GM19035 (cell line): ENCODE results near the gene SERPIND1.
"Not testable (repeated sequence)": the region's sequence is repeated elsewhere in the genome, so short reads cannot be mapped to it uniquely, and the experiment has no call there.

Experiments
- ATAC-seq: cut with Tn5 transposase; IDR thresholded peaks from one replicate; pipeline ENCODE4 v1.9.1; 2021; ENCODE audit not compliant: unreplicated experiment

Gene SERPIND1, protein sequence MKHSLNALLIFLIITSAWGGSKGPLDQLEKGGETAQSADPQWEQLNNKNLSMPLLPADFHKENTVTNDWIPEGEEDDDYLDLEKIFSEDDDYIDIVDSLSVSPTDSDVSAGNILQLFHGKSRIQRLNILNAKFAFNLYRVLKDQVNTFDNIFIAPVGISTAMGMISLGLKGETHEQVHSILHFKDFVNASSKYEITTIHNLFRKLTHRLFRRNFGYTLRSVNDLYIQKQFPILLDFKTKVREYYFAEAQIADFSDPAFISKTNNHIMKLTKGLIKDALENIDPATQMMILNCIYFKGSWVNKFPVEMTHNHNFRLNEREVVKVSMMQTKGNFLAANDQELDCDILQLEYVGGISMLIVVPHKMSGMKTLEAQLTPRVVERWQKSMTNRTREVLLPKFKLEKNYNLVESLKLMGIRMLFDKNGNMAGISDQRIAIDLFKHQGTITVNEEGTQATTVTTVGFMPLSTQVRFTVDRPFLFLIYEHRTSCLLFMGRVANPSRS

GRCh38 chr22:20773793-20774212 lies at the start of gene SERPIND1:
TSS of gene SERPIND1 (plus strand) at chr22:20774113. CDS start at chr22:20779313, 5,200 bp downstream.
- no peak for ATAC-seq

- no peak for ATAC-seq
Observed at GRCh38 chr22:20724676-20725454, 49.0 kb upstream of the SERPIND1 start.

DNA sequence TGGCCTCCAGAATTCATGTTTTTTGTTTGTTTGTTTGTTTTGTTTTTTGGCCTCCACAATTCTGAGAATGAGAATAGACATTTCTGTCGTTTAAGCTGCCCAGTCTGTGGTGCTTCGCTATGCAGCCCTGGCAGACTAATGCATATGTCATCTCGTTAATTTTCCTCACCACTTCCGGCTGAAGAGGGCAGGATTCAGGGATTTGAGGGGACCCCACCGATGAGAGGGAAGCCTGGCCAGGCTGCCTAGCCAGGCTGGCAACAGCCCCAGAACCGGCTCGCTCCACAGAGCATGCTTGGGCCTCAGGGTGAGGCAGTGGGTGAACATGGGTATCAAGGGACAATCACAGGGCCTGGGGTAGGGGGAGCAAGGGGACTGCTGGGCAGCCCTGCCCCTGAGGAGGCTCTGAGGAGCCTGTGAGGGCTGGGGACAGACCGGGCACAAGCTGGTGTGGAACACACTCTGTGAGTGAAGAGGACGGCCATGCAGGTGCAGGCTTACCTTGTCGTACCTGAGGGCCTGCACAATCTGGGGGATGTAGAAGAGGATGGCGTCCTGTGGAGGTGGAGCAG lies 47.8 kb upstream of the SERPIND1 start:
- ATAC-seq, result no peak

DNA sequence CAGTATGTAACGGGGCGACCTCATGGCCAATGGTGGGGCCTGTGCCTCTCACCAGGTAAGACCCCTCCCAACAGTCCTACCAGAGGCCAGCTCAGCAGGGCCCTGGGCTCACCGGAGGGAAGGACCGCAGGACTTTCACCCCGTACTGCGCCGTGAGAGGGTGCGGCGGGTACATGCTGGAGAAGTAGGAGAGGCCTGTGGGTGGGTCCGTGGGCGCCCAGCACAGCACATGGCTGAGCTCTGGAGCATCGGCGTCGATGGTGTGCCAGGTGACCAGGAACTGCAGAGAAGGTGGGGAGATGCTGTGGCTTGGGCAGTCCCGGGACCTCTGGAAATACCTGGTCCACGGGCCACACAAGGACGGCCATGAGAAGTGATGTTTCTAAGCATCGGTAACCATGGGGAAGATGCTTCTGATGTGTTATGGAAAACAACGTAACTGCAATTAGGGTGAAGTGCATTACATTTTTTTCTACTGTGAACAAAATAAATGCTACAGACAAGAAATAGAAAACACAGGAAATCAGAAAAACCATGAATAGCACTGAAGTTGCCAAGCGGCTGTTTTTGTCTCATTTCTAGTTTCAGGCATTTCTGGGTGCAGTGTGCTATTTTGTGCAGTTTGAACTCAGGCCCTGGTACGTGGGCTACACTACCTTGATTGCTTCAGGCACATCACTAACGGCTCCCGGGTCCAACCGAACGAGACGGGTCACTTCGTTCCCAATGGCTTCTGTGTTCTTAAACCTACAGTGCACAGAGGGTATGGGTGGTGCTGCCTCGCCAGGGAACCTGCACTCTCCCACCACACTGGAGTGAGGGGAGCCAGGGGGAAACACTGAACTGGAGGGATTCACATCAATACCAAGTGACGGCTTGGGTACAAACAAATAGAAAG lies 46.5 kb upstream of the SERPIND1 start:
- no peak for ATAC-seq

DNA sequence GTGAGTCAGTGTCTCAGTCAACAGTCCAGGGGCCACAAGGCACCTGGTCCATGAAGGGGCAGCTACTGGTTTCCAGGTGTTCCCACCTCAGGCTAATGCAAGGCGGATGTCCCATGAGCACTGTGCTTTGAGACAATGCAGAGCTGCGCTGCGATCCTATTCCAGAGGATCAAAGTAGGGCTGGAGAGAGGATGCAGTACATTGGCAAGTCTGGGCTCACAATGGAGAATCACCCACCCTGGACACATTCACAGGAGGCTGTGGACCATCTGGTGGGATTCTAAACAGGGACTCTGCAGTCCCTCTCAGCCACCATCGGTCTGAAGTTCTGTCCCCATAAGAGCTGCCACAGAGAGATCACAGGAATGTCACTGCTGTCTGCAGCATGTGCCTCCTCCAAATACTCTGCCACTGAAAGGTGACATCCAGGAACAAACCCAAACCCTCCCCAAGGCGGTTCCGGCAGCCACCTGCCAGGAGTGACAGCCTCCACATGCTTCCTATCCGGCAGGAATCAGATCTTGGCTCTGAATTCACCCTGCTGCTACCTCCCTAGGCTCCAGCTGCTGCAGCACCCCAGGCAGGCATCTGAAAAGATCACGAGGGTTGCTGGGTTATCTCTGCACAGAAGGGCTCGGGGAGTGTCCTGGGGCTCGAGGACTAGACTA lies 45.3 kb upstream of the SERPIND1 start:
- ATAC-seq, result no peak

GRCh38 chr22:20729194-20729593 lies 44.7 kb upstream of the SERPIND1 start:
- ATAC-seq, result no peak

- not testable (repeated sequence) for ATAC-seq
Observed at GRCh38 chr22:20732431-20732830, 41.5 kb upstream of the SERPIND1 start.

- ATAC-seq, result not testable (repeated sequence)
Observed at GRCh38 chr22:20735356-20736162, 38.4 kb upstream of the SERPIND1 start.

GRCh38 chr22:20736891-20737290 lies 37.0 kb upstream of the SERPIND1 start:
- ATAC-seq, result not testable (repeated sequence)

DNA sequence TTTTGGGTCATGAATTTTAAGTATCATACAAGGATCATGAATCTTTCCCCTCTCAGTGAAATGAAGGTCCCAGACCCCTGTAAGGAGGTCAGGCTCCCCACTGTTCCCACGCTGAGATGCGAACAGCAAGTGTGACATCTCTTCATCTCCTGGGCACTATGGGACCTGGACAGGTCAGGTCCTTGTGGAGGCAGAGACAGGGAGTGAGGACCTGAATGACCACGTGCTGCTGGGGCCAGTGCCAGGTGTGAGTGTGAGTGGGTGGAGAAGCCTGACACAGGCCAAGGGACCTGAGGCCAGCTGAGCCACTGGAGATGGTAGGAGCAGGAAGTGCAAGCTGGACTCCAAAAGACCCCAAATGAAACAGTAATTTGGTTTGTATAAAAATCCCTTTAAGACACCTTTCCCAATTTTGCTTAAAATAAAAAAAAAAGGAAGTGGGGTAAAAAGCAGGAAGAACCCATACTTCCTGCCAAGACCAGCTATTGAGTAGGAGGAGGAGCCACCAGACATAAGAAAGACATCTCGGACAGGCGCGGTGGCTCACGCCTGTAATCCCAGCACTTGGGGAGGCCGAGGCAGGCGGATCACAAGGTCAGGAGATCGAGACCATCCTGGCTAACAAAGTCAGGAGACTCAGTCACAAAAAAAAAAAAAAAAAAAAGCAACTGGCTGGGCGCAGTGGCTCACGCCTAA lies 35.4 kb upstream of the SERPIND1 start:
- ATAC-seq, result no peak

GRCh38 chr22:20740222-20740951 lies 33.5 kb upstream of the SERPIND1 start:
- ATAC-seq, result no peak

GRCh38 chr22:20741008-20741633 lies 32.8 kb upstream of the SERPIND1 start:
- ATAC-seq, result no peak

DNA sequence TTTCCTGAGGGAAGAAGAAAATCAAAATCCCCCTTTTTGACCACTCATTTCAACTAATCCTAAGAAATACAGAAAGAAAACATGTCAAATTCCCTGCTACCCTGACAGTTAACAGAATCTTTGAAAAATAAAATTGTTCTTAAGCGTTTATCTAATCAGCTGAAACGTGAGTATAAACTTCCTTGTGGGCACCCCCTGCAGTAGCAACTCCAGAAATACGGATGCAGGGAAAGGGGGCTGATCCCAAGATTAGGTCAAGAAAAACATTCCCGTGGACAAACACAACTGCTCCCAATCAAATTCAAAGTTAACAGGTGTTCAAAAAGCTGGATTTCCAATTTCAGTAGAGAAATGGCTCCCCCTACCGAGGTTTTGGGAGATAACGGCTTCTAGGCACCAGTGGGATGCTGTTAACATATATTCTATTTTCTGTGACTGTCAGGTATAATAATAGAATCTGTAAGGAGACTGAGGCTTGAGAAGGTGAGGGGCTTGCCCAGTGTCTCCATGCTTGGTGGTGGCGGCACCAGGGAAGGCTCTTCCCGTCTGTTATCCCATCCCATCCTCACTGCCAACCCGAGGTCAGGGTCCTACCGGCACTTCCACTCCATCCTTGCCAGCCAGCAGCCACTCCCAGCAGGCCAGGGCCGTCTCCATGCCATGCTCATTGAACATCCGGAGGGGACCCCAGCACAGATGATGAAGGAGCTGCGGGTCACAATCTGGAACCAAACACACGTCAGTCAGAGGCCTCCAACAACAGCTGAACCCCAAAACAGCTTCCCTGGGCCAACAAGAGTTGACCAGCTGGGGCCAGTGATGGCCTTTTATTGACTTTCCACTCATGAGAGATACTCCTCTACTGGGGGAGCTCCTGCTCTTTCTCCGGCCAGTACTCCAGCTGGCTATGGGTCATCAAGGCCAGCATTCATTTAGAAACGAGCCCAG lies 32.0 kb upstream of the SERPIND1 start:
- no peak for ATAC-seq

- no peak for ATAC-seq
Observed at GRCh38 chr22:20742764-20743163, 31.1 kb upstream of the SERPIND1 start.

DNA sequence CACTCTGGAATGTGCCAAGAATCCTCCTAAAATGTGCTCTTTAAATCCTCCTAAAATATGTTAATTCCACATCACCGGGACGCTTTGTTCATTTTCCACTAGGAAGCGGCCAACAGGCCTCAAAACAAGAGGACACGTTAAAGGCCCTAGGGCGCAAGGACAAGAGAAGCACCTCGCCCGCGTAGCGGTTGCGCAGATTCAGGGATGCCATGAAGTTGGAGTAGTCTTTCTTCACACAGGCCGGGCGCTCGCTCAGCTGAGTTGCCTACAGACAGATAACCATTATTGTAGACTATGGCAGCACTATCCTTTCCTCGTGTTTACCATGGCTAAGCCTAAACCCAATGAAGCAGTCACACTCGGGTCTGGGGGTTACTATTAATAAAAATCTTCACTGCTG lies 29.5 kb upstream of the SERPIND1 start:
- ATAC-seq, result no peak

DNA sequence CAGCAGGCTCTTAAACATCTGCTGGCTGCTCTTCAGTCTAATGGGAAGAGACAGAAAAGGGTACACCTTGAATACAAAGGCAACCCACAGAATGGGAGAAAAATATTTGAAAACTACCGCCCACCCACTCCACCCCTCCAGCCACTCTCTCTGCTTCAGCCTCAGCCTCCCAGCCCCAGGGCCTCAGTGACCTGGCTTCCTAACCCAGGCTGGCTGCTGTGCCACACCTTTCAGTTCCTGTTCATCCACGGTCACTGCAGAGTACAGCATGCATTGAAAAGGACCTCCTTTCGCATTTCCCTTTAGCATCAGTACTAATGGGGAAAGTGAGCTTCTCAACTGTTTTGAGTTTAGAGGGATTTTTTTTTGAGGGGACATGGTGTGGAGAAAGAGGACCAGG lies 28.8 kb upstream of the SERPIND1 start:
- no peak for ATAC-seq
